Common myeloid progenitor, CD34-positive (primary cell): Measurements from ENCODE around the gene DCAF5.

Experiments
- CTCF ChIA-PET: fragments of 350-600 bp; sonication (Branson Sonifier 250); formaldehyde crosslinking; loops from one replicate; lab custom pipeline; 2021; ENCODE audit warnings: antibody characterized with exemption; lab: Charles Lee
- POLR2A ChIA-PET: fragments of 350-600 bp; sonication (Branson Sonifier 250); formaldehyde crosslinking; loops from one replicate; lab custom pipeline; 2021; ENCODE audit warnings: antibody characterized with exemption; lab: Charles Lee
- DNase-seq, 3 donors: peaks; one replicate each; pipeline versions ENCODE4 v3.0.0 to v3.0.0-alpha.2; 2013
- H3K27ac ChIP-seq, 2 experiments: 1 replicate in 1 of 2; 2 replicates in 1 of 2; pipeline ENCODE4 v1.7.0; 2013; ENCODE audit warnings: inconsistent platforms in 2 of 2, low read length in 2 of 2, mild to moderate bottlenecking in 2 of 2, low read depth in 1 of 2, moderate library complexity in 1 of 2; ENCODE audit not compliant: severe bottlenecking in 2 of 2, insufficient read depth in 1 of 2, poor library complexity in 1 of 2
- H3K27me3 ChIP-seq, 5 experiments: replicated peaks in 2 of 5; 1 replicate in 3 of 5; 2 replicates in 2 of 5; pipeline versions ENCODE4 v1.6.1 to v1.7.0; 2013; ENCODE audit warnings: low read length in 4 of 5, mild to moderate bottlenecking in 2 of 5, moderate library complexity in 2 of 5, inconsistent platforms in 1 of 5; ENCODE audit not compliant: insufficient read depth in 5 of 5, control insufficient read depth in 4 of 5
- H3K36me3 ChIP-seq, 4 experiments: 1 replicate in 2 of 4; 2 replicates in 2 of 4; pipeline versions ENCODE4 v1.6.1 to v1.7.0; 2013; ENCODE audit warnings: low read length in 3 of 4, control low read depth in 1 of 4, mild to moderate bottlenecking in 1 of 4; ENCODE audit not compliant: control insufficient read depth in 4 of 4, insufficient read depth in 4 of 4
- H3K4me1 ChIP-seq, 4 experiments: 1 replicate in 3 of 4; 2 replicates in 1 of 4; pipeline versions ENCODE4 v1.6.1 to v1.7.1; 2013; ENCODE audit warnings: low read length in 3 of 4, mild to moderate bottlenecking in 3 of 4, control low read depth in 1 of 4, inconsistent platforms in 1 of 4, moderate library complexity in 1 of 4; ENCODE audit not compliant: control insufficient read depth in 4 of 4, insufficient read depth in 4 of 4; ENCODE audit errors: control extremely low read depth in 1 of 4
- H3K4me3 ChIP-seq, 7 experiments: 1 replicate in 4 of 7; 2 replicates in 3 of 7; pipeline versions ENCODE4 v1.5.1 to v1.7.0; 2013; ENCODE audit warnings: mild to moderate bottlenecking in 7 of 7, low read length in 6 of 7, moderate library complexity in 6 of 7, inconsistent platforms in 2 of 7, low read depth in 2 of 7, control low read depth in 1 of 7; ENCODE audit not compliant: insufficient read depth in 4 of 7, control insufficient read depth in 1 of 7; ENCODE audit errors: extremely low read depth in 1 of 7
- H3K9me3 ChIP-seq, 5 experiments: 1 replicate in 4 of 5; 2 replicates in 1 of 5; pipeline versions ENCODE4 v1.6.1 to v1.7.1; 2013; ENCODE audit warnings: low read length in 4 of 5, mild to moderate bottlenecking in 2 of 5, inconsistent platforms in 1 of 5, low read depth in 1 of 5, moderate library complexity in 1 of 5; ENCODE audit not compliant: control insufficient read depth in 4 of 5, insufficient read depth in 2 of 5; ENCODE audit errors: control extremely low read depth in 1 of 5
- WGBS: methylation state at CpG from one replicate; pipeline ENCODE4 v1.1.5; 2013; ENCODE audit not compliant: insufficient coverage; 5-methylcytosine and 5-hydroxymethylcytosine counted together

Gene DCAF5

GRCh38 chr14:69133206-69134125 is 19.5 kb downstream of the DCAF5 start:
- no peaks in the 10 kb centered on the region for H3K9me3 ChIP-seq
- CTCF ChIA-PET, result interaction anchor here (0.9 to 2.3 kb wide), 5 partner anchors 9 to 109 kb away, joined by 3 to 10 read pairs (median 3); no protein-coding TSS in a partner anchor
- H3K4me1 ChIP-seq, result peaks cover 0 to 12% (median 2%) of the 10 kb centered on the region in 4 experiments
- H3K27ac ChIP-seq, result no peak overlapping the region
- H3K4me3 ChIP-seq, result no peak overlapping the region
- WGBS, result 74% methylated on average over 3 of the region's 3 CpGs
- POLR2A ChIA-PET, result no interaction called here
- H3K27me3 ChIP-seq, result no peaks in the 10 kb centered on the region
- H3K36me3 ChIP-seq, result peaks cover 0 to 7% (median 0%) of the 10 kb centered on the region in 4 experiments
- peak in 2 of 3 donors; percentile 22 to 26 for DNase-seq

DNA sequence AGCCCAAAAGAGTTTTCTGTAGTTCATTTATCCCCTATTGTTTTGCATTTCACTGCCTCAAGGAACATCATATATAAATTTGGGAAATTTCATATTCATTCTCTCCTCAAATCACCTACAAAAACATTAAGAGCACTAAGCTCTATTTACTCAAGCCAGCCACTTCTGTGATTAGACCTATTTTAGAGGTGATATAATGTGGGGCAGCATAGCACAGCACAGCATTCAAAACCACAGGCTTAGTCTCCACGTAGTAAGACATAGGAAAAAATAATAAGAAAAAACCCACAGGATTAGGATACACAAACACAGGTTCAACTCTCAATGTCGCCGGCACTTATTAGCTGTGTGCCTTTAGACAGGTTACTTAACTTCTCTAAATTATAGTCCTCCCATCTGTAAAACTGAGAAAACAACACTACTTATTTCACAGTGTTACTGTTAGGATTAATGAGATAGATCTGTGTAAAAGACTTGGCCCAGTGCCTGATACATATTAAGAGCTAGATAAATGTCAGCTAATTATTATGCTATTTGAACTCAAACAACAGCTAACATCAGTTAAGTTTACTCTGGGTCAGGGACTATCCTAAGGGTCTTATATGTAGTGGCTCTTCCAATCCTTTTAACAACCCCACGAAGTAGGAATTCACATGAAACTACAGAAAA is 20.3 kb downstream of the DCAF5 start:
- H3K9me3 ChIP-seq, result no peaks in the 10 kb centered on the region
- H3K36me3 ChIP-seq, result peaks cover 0 to 4% (median 0%) of the 10 kb centered on the region in 4 experiments
- WGBS, result 80% methylated on average over 1 of the region's 4 CpGs
- H3K27ac ChIP-seq, result no peak overlapping the region
- DNase-seq, result no peak
- no peaks in the 10 kb centered on the region for H3K27me3 ChIP-seq
- peaks cover 0 to 12% (median 2%) of the 10 kb centered on the region in 4 experiments for H3K4me1 ChIP-seq
- POLR2A ChIA-PET, result interaction anchor here (0.6 kb wide), 1 partner anchor 14 kb away, joined by 6 read pairs; no protein-coding TSS in a partner anchor
- CTCF ChIA-PET, result interaction anchor here (0.9 to 2.3 kb wide), 5 partner anchors 8 to 327 kb away, joined by 3 to 10 read pairs (median 5); no protein-coding TSS in a partner anchor
- no peak overlapping the region for H3K4me3 ChIP-seq

- POLR2A ChIA-PET, result no interaction called here
- Histone ChIP-seq H3K4me3 (no peak overlapping the region), H3K9me3 (no peaks in the 10 kb centered on the region), H3K27ac (no peak overlapping the region), H3K36me3 (peaks cover 0 to 3% (median 0%) of the 10 kb centered on the region in 4 experiments), H3K27me3 (no peaks in the 10 kb centered on the region), H3K4me1 (peaks cover 0 to 12% (median 2%) of the 10 kb centered on the region in 4 experiments)
- CTCF ChIA-PET, result interaction anchor here (0.7 to 2.7 kb wide), 5 partner anchors 16 to 344 kb away, joined by 3 to 14 read pairs (median 4); no protein-coding TSS in a partner anchor
- no peak for DNase-seq
- WGBS, result no CpG with 5 or more reads among the region's 2 CpGs
Measured at GRCh38 chr14:69131176-69131575, 21.7 kb downstream of the DCAF5 start.

GRCh38 chr14:69129264-69129880 is 23.5 kb downstream of the DCAF5 start:
- CTCF ChIA-PET, result interaction anchor here (0.7 to 2.7 kb wide), 23 partner anchors 8 to 1243 kb away, joined by 3 to 14 read pairs (median 4); no protein-coding TSS in a partner anchor
- Histone ChIP-seq H3K36me3 (peaks cover 0 to 3% (median 0%) of the 10 kb centered on the region in 4 experiments), H3K4me1 (peaks cover 0 to 12% (median 2%) of the 10 kb centered on the region in 4 experiments), H3K9me3 (no peaks in the 10 kb centered on the region), H3K27me3 (no peaks in the 10 kb centered on the region), H3K27ac (no peak overlapping the region), H3K4me3 (no peak overlapping the region)
- WGBS, result 28% methylated on average over 7 of the region's 7 CpGs
- POLR2A ChIA-PET, result interaction anchor here (0.6 kb wide), 1 partner anchor 30 kb away, joined by 3 read pairs; no protein-coding TSS in a partner anchor
- DNase-seq, result peak; percentile 81 to 92 (median 88)

DNA sequence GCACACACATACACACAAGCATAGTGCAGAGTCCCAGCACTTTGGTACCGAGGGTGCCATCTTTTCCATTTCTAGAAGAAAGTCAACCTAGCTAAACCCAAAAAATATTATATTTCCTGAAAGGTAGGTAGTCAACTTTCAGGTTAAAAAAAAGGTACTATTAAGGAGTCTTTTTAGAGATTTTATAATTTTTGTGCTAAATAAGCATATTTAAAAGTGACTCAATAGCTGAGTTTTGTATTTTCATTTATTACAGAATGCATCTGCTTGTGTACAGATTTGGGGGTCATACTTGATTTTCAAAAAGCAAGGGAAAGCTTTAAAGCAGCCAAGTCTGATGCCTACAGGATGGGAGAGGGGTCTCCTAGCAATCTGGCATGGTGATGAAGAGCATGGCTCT is 34.6 kb downstream of the DCAF5 start:
- H3K9me3 ChIP-seq, result no peaks in the 10 kb centered on the region
- no peaks in the 10 kb centered on the region for H3K4me1 ChIP-seq
- no peak for DNase-seq
- WGBS, result no CpG with 5 or more reads among the region's 1 CpG
- peaks cover 8 to 43% (median 40%) of the 10 kb centered on the region in 4 experiments for H3K36me3 ChIP-seq
- no peak overlapping the region for H3K27ac ChIP-seq
- no peak overlapping the region for H3K4me3 ChIP-seq
- no peaks in the 10 kb centered on the region for H3K27me3 ChIP-seq
- ChIA-PET POLR2A (interaction anchor here (0.8 kb wide), 1 partner anchor 14 kb away, joined by 6 read pairs; no protein-coding TSS in a partner anchor), CTCF (interaction anchor here (1.5 to 2.8 kb wide), 2 partner anchors 11 to 15 kb away, joined by 3 to 17 read pairs; no protein-coding TSS in a partner anchor)

- no peaks in the 10 kb centered on the region for H3K9me3 ChIP-seq
- ChIA-PET POLR2A (no interaction called here), CTCF (interaction anchor here (0.9 to 2.8 kb wide), 4 partner anchors 10 to 16 kb away, joined by 3 to 17 read pairs (median 5); no protein-coding TSS in a partner anchor)
- no peaks in the 10 kb centered on the region for H3K4me1 ChIP-seq
- 98% methylated on average over 5 of the region's 6 CpGs for WGBS
- no peak overlapping the region for H3K4me3 ChIP-seq
- H3K27ac ChIP-seq, result no peak overlapping the region
- no peak for DNase-seq
- H3K27me3 ChIP-seq, result no peaks in the 10 kb centered on the region
- H3K36me3 ChIP-seq, result peaks cover 8 to 43% (median 38%) of the 10 kb centered on the region in 4 experiments
Measured at GRCh38 chr14:69117020-69117767, 35.7 kb downstream of the DCAF5 start.
